ENCODE results near the gene SYT11. TPM values are rescaled to one million over a fixed set of nuclear protein-coding genes. Genes with fewer than 3 reads are reported as not detected.

The SYT11 gene
- total and polyA plus RNA-seq, 10 donors: 1.1 to 22.1 (median 11.9) TPM

GRCh38 chr1:155932081-155932480, 72.7 kb downstream of the SYT11 start:
- H3K4me3 ChIP-seq: peak overlapping the region in 3 of 8 donors; percentile 6 to 31 (median 21)
- 38 to 80% (median 64%) methylated on average over 1 of the region's 1 CpG for WGBS, 5 donors

DNA sequence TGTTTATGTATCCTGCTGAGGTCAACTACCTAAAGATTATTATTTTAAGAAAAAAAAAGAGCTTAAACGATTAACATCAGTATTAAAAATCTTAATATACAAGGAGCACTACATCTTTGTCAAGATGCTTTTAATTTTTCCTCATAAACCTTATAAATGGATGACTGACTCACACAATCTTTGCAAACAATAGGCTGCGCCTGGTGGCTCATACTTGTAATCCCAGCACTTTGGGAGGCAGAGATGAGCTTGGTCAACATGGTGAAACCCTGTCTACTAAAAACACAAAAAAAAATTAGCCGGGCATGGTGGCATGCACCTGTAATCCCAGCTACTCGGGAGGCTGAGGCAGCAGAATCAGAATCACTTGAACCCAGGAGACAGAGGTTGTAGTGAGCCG, 73.1 kb downstream of the SYT11 start:
- intact Hi-C loops (cut with DNase I; ENCODE audit: low total_unique reads): no loop called here
- H3K9me3 ChIP-seq: no peaks in the 10 kb centered on the region
- DNase-seq: no peak
- WGBS, 5 donors: 81 to 86% (median 85%) methylated on average over 5 of the region's 5 CpGs
- no peaks in the 10 kb centered on the region for H3K27me3 ChIP-seq (replicated peaks in 1 of 7)
- peaks cover 0 to 61% (median 47%) of the 10 kb centered on the region in 6 donors for H3K36me3 ChIP-seq
- peaks cover 37 to 70% (median 52%) of the 10 kb centered on the region in 6 donors for H3K4me1 ChIP-seq
- TF ChIP-seq CTCF (IDR thresholded peaks at IDR 0.05 in 8 of 11, conservative IDR thresholded peaks at IDR 0.05 in 3 of 11): no peak
- H3K27ac ChIP-seq: no peak overlapping the region
- peak overlapping the region in 4 of 8 donors; percentile 6 to 93 (median 75) for H3K4me3 ChIP-seq

More at GRCh38 chr1:155932081-155932480, 72.7 kb downstream of the SYT11 start:
- Histone ChIP-seq H3K36me3 (peaks cover 0 to 65% (median 51%) of the 10 kb centered on the region in 6 donors), H3K27me3 (replicated peaks in 1 of 7) (no peaks in the 10 kb centered on the region), H3K27ac (no peak overlapping the region), H3K9me3 (no peaks in the 10 kb centered on the region), H3K4me1 (peaks cover 37 to 68% (median 52%) of the 10 kb centered on the region in 6 donors)
- TF ChIP-seq CTCF (IDR thresholded peaks at IDR 0.05 in 8 of 11, conservative IDR thresholded peaks at IDR 0.05 in 3 of 11) (no peak), POLR2A (IDR thresholded peaks at IDR 0.05) (no peak), POLR2AphosphoS5 (IDR thresholded peaks at IDR 0.05) (no peak)
- intact Hi-C loops (cut with DNase I; ENCODE audit: low total_unique reads): no loop called here
- DNase-seq: no peak

DNA sequence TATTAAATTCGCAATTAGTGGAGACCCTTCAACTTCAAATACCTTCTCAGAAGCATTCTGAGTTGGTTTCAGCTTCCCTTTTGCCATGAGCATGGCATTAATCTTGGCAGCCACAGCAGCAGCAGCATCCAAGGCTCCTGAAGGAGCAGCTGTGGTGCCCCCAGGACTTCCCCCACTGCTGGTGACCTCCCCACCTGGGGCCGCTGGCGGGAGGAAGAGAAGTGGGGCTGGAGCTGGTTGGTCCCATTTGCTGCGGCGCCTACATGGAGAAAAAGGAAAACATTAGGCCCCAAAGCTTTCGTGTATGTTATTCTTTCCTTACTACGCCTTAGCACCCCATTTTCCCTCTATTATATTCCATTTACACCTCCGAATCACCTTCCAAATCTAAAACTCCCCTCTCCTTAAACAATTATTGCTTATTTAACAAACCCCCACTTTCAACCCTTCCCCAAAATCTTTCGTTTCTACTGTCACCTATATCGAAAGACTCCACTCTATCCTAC, 74.3 kb downstream of the SYT11 start:
- DNase-seq: peak; percentile 81
- peak overlapping the region; percentile 60 to 93 (median 76) for H3K4me3 ChIP-seq
- H3K27me3 ChIP-seq (replicated peaks in 1 of 7): no peaks in the 10 kb centered on the region
- 2 to 5% (median 3%) methylated on average over 10 of the region's 10 CpGs for WGBS, 5 donors
- no peaks in the 10 kb centered on the region for H3K9me3 ChIP-seq
- intact Hi-C loops (cut with DNase I; ENCODE audit: low total_unique reads): no loop called here
- TF ChIP-seq CTCF (IDR thresholded peaks at IDR 0.05 in 8 of 11, conservative IDR thresholded peaks at IDR 0.05 in 3 of 11) (no peak), POLR2A (IDR thresholded peaks at IDR 0.05) (no peak), POLR2AphosphoS5 (IDR thresholded peaks at IDR 0.05) (no peak)
- H3K36me3 ChIP-seq: peaks cover 0 to 49% (median 37%) of the 10 kb centered on the region in 6 donors
- H3K27ac ChIP-seq: peak overlapping the region; percentile 90 to 95 (median 94)
- H3K4me1 ChIP-seq: peaks cover 43 to 76% (median 60%) of the 10 kb centered on the region in 6 donors

- peaks cover 0 to 42% (median 31%) of the 10 kb centered on the region in 6 donors for H3K36me3 ChIP-seq
- no peaks in the 10 kb centered on the region for H3K9me3 ChIP-seq
- TF ChIP-seq POLR2AphosphoS5 (IDR thresholded peaks at IDR 0.05) (peak; percentile 100), POLR2A (IDR thresholded peaks at IDR 0.05) (peak; percentile 66 to 93 (median 89)), CTCF (IDR thresholded peaks at IDR 0.05 in 8 of 11, conservative IDR thresholded peaks at IDR 0.05 in 3 of 11) (peak in 10 of 11 experiments; percentile 26 to 62 (median 41))
- DNase-seq: peak; percentile 97
- WGBS, 5 donors: 0 to 1% (median 1%) methylated on average over 41 to 50 of the region's 50 CpGs
- H3K27ac ChIP-seq: peak within 1 kb of the TSS; percentile 90 to 95 (median 94)
- no peaks in the 10 kb centered on the region for H3K27me3 ChIP-seq (replicated peaks in 1 of 7)
- intact Hi-C loops (cut with DNase I; ENCODE audit: low total_unique reads): no loop called here
- H3K4me3 ChIP-seq: peak within 1 kb of the TSS; percentile 60 to 93 (median 76)
- H3K4me1 ChIP-seq: peaks cover 45 to 78% (median 65%) of the 10 kb centered on the region in 6 donors
These were observed 74.9 kb downstream of the SYT11 start, which contains the start of gene KHDC4 for GRCh38 chr1:155934097-155934935. Gene KHDC4, minus strand, starts transcription at chr1:155934413. Its CDS starts 40 bp downstream, at chr1:155934373.

Measured in spleen (tissue), 11 donors.